Osteoblast (primary cell): ENCODE results near the gene OR8D2. TPM values are rescaled to one million over a fixed set of nuclear protein-coding genes. Genes with fewer than 3 reads are reported as not detected.

ENCODE experiments used
- DNase-seq: peaks from one replicate; pipeline ENCODE4 v3.0.0; 2011; ENCODE audit warnings: low spot score, mixed read lengths; ENCODE audit not compliant: insufficient read length; ENCODE audit errors: missing footprints
- H2AFZ ChIP-seq: 2 replicates; pipeline ENCODE4 v1.6.0; 2011; ENCODE audit warnings: mild to moderate bottlenecking, low read length
- H3K27ac ChIP-seq: 2 replicates; pipeline ENCODE4 v1.5.1; 2011; ENCODE audit warnings: mild to moderate bottlenecking, low read depth, low read length, moderate library complexity
- H3K27me3 ChIP-seq: 2 replicates; pipeline ENCODE4 v1.6.0; 2012; ENCODE audit warnings: mild to moderate bottlenecking, control low read depth, inconsistent platforms, low read length, moderate library complexity; ENCODE audit not compliant: insufficient read depth
- H3K36me3 ChIP-seq: 2 replicates; pipeline ENCODE4 v1.5.1; 2011; ENCODE audit warnings: mild to moderate bottlenecking, low read length, control low read depth, moderate library complexity; ENCODE audit not compliant: insufficient read depth
- H3K4me1 ChIP-seq: 2 replicates; pipeline ENCODE4 v1.5.1; 2011; ENCODE audit warnings: mild to moderate bottlenecking, low read length, control low read depth, moderate library complexity; ENCODE audit not compliant: insufficient read depth
- H3K4me2 ChIP-seq: 2 replicates; pipeline ENCODE4 v1.6.0; 2011; ENCODE audit warnings: mild to moderate bottlenecking, low read length; ENCODE audit not compliant: insufficient read depth
- H3K4me3 ChIP-seq: fragments of 200-600 bp; sonication (generic); 3 replicates; pipeline ENCODE4 v1.5.1; 2012; ENCODE audit warnings: mild to moderate bottlenecking, low read length, inconsistent platforms; ENCODE audit not compliant: insufficient read depth
- H3K79me2 ChIP-seq: 2 replicates; pipeline ENCODE4 v1.6.0; 2012; ENCODE audit warnings: mild to moderate bottlenecking, low read length, control low read depth, inconsistent platforms; ENCODE audit not compliant: insufficient read depth
- H3K9me3 ChIP-seq: 2 replicates; pipeline ENCODE4 v1.5.1; 2011; ENCODE audit warnings: low read depth, low read length, control low read depth
- H4K20me1 ChIP-seq: 2 replicates; pipeline ENCODE4 v1.6.0; 2012; ENCODE audit warnings: mild to moderate bottlenecking, low read length, control low read depth; ENCODE audit not compliant: insufficient read depth
- total RNA-seq: library from RNA; depleted of rRNA; stranded (reverse); fragments of >200 nt; gene quantifications from 2 replicates; pipeline ENCODE4 v1.2.3, GENCODE V29; 2012
- TF ChIP-seq, protein P1 (sequence below): IDR thresholded peaks from 2 replicates; pipeline ENCODE4 v1.5.1; 2011; ENCODE audit warnings: mild to moderate bottlenecking, low read depth, low read length, moderate library complexity; ENCODE audit errors: extremely low read depth

OR8D2 gene
- total RNA-seq, 1 donor = not detected

DNA sequence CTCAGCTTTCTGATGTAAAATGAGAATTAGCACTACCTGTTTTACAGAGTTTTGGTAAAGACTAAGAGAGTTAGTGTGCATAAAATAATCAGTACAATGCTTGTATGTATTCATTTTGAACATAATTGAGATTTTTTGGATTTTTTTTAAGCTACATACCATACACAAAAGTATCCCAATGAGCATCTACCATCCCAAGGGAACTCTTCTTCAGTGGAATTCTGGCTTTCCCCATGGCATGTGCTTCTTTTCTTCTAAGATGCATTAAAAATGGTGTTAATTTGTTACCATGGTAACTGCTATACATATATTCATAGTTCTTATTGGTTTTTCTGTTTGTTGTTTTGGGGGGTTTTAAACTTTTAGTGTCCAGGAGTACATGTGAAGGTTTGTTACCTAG is 24.0 kb downstream of the OR8D2 start:
- no peaks in the 10 kb centered on the region for H3K36me3 ChIP-seq
- no peak overlapping the region for H3K4me2 ChIP-seq
- H2AFZ ChIP-seq = no peak overlapping the region
- DNase-seq = no peak
- H3K4me3 ChIP-seq = no peak overlapping the region
- no peaks in the 10 kb centered on the region for H4K20me1 ChIP-seq
- no peaks in the 10 kb centered on the region for H3K9me3 ChIP-seq
- TF ChIP-seq, protein P1, sequence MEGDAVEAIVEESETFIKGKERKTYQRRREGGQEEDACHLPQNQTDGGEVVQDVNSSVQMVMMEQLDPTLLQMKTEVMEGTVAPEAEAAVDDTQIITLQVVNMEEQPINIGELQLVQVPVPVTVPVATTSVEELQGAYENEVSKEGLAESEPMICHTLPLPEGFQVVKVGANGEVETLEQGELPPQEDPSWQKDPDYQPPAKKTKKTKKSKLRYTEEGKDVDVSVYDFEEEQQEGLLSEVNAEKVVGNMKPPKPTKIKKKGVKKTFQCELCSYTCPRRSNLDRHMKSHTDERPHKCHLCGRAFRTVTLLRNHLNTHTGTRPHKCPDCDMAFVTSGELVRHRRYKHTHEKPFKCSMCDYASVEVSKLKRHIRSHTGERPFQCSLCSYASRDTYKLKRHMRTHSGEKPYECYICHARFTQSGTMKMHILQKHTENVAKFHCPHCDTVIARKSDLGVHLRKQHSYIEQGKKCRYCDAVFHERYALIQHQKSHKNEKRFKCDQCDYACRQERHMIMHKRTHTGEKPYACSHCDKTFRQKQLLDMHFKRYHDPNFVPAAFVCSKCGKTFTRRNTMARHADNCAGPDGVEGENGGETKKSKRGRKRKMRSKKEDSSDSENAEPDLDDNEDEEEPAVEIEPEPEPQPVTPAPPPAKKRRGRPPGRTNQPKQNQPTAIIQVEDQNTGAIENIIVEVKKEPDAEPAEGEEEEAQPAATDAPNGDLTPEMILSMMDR = no peak
- no peaks in the 10 kb centered on the region for H3K27me3 ChIP-seq
- H3K79me2 ChIP-seq = no peaks in the 10 kb centered on the region
- no peaks in the 10 kb centered on the region for H3K4me1 ChIP-seq
- H3K27ac ChIP-seq = no peak overlapping the region

DNA sequence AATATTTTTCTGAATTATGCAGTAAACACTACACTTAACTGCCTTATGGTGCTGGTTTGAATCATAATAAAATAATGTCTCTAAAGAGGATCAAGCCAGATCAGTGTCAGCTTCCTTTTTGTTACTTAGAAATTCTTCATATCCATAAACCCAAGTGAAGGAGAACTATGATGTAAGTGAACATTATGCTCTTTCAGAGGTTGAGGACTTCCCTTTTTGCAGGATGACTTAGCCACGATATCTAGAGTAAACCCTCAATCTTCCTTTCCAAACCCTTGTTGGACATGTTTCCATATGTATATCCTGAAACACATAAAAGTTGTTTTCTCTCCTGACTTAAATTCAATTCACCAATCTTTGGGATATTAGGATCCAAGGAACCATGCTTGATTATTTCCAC is 25.3 kb downstream of the OR8D2 start:
- no peaks in the 10 kb centered on the region for H4K20me1 ChIP-seq
- no peak overlapping the region for H3K27ac ChIP-seq
- no peaks in the 10 kb centered on the region for H3K79me2 ChIP-seq
- H3K4me2 ChIP-seq = no peak overlapping the region
- TF ChIP-seq, protein P1 = no peak
- no peaks in the 10 kb centered on the region for H3K4me1 ChIP-seq
- DNase-seq = no peak
- H3K27me3 ChIP-seq = no peaks in the 10 kb centered on the region
- no peak overlapping the region for H3K4me3 ChIP-seq
- H3K36me3 ChIP-seq = no peaks in the 10 kb centered on the region
- H3K9me3 ChIP-seq = no peaks in the 10 kb centered on the region
- no peak overlapping the region for H2AFZ ChIP-seq

DNA sequence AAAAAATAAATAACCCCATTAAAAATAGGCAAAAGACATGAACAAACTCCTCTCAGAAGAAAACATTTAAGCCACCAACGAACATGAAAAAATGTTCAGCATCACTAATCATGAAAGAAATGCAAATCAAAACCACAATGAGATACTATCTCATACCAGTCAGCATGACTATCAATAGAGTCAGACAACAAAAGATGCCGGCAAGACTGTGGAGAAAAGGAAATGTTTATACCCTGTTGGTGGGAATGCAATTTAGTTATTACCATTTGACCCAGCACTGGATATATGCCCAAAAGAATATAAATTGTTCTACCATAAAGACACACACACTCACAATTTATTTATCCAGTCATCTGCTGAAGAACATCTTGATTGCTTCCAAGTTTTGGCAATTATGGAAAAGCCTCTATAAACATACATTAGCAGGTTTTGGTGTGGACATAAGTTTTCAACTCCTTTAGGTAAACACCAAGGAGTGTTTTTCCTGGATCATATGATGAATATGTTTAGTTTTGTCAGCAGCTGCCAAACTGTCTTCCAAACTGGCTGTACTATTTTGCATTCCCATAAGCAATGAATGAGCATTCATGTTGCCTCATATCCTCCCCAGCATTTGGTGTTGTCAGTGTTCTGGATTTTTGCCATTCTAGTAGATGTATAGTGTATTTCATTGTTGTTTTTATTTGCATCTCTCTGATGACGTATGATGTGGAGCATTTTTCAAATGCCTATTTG is 34.2 kb downstream of the OR8D2 start:
- TF ChIP-seq, protein P1 = no peak
- no peak overlapping the region for H3K27ac ChIP-seq

DNA sequence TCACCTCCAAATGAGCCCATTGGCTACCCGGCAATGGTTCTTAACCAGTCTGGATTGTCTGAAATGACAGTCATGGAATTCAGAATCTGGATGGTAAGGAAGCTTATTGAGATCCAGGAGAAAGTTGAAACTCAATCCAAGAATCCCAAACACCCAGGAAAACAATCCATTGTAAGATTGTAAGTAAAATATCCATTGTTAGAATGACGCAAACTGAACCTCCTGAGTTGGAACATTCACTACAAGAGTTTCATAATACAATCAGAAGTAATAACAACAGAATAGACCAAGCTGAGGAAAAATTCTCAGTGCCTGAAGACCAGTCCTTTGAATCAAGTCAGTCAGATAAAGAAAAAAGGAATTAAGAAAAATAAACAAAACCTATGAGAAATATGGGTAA is 41.7 kb downstream of the OR8D2 start:
- Histone ChIP-seq H3K9me3 (no peaks in the 10 kb centered on the region), H3K27me3 (no peaks in the 10 kb centered on the region), H3K4me2 (no peak overlapping the region), H3K27ac (no peak overlapping the region), H4K20me1 (no peaks in the 10 kb centered on the region), H3K79me2 (no peaks in the 10 kb centered on the region), H2AFZ (no peak overlapping the region), H3K4me1 (no peaks in the 10 kb centered on the region), H3K4me3 (no peak overlapping the region), H3K36me3 (no peaks in the 10 kb centered on the region)
- TF ChIP-seq, protein P1 = no peak
- no peak for DNase-seq

More for the DNA sequence above, 34.2 kb downstream of the OR8D2 start:
- Histone ChIP-seq H3K79me2 (no peaks in the 10 kb centered on the region), H3K9me3 (no peaks in the 10 kb centered on the region), H3K4me3 (no peak overlapping the region), H3K27me3 (no peaks in the 10 kb centered on the region), H3K4me2 (no peak overlapping the region), H3K36me3 (no peaks in the 10 kb centered on the region), H2AFZ (no peak overlapping the region), H3K4me1 (no peaks in the 10 kb centered on the region), H4K20me1 (no peaks in the 10 kb centered on the region)
- no peak for DNase-seq
